GM12891 (cell line): Measurements from ENCODE around the gene ANKS1B.

Experiments
- PAX5 ChIP-seq: IDR thresholded peaks from 2 replicates; pipeline ENCODE4 v1.6.1; 2011; ENCODE audit warnings: low read length, moderate library complexity, mild to moderate bottlenecking; ENCODE audit not compliant: insufficient read depth, severe bottlenecking
- POLR2A ChIP-seq: IDR thresholded peaks from 2 replicates; pipeline ENCODE4 v1.6.1; 2011; ENCODE audit warnings: low read depth, low read length, control low read depth
- POLR2AphosphoS5 ChIP-seq: IDR thresholded peaks from 2 replicates; pipeline ENCODE4 v1.6.1; 2011; ENCODE audit warnings: low read depth, low read length, control low read depth
- POU2F2 ChIP-seq: IDR thresholded peaks from 2 replicates; pipeline ENCODE4 v1.6.1; 2011; ENCODE audit warnings: low read depth, mild to moderate bottlenecking, control low read depth, low read length, moderate library complexity
- TAF1 ChIP-seq: IDR thresholded peaks from 2 replicates; pipeline ENCODE4 v1.6.1; 2011; ENCODE audit warnings: low read depth, low read length, control low read depth

GRCh38 chr12:99444859-99445316 is 539.8 kb downstream of the ANKS1B start:
- no peak for TF ChIP-seq PAX5
- TF ChIP-seq POLR2AphosphoS5, result no peak
- TF ChIP-seq POLR2A, result no peak
- TF ChIP-seq TAF1, result no peak
- no peak for TF ChIP-seq POU2F2
